DND-41 (cell line): ENCODE data around the gene FOXD4L1.
"Not testable (repeated sequence)": the region's sequence is repeated elsewhere in the genome, so short reads cannot be mapped to it uniquely, and the experiment has no call there.

Experiments
- EZH2 ChIP-seq: IDR thresholded peaks from 3 replicates; pipeline ENCODE4 v1.6.1; 2012; ENCODE audit warnings: borderline replicate concordance, low read depth, mild to moderate bottlenecking, moderate library complexity, low read length, inconsistent platforms; ENCODE audit not compliant: severe bottlenecking
- TF ChIP-seq, protein P1 (sequence below): IDR thresholded peaks from 2 replicates; pipeline ENCODE4 v1.5.1; 2012; ENCODE audit warnings: borderline replicate concordance, low read length, moderate library complexity, mild to moderate bottlenecking; ENCODE audit not compliant: poor library complexity, severe bottlenecking; ENCODE audit errors: extremely low read depth

DNA sequence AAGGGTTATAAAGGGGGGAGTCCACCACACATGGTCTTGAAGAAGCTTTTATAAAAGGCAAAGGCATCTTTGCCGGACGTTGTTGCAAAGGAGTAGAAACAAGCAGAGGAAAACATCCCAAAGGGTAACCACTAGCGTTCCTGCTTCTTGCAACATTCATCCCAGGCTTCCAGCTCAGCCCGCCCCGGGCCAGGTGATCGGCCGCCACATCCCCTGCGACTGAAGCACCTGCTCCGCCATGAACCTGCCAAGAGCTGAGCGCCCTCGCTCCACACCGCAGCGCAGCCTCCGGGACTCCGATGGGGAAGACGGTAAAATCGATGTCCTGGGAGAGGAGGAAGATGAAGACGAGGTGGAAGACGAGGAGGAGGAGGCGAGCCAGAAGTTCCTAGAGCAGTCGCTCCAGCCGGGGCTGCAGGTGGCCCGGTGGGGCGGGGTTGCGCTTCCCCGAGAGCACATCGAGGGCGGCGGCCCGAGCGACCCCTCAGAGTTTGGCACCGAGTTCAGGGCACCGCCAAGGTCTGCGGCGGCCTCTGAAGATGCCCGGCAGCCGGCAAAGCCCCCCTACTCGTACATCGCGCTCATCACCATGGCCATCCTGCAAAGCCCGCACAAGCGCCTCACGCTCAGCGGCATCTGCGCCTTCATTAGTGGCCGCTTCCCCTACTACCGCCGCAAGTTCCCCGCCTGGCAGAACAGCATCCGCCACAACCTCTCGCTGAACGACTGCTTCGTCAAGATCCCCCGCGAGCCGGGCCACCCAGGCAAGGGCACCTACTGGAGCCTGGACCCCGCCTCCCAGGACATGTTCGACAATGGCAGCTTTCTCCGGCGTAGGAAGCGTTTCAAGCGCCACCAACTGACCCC lies 787 bp downstream of the FOXD4L1 start:
- TF ChIP-seq, protein P1, sequence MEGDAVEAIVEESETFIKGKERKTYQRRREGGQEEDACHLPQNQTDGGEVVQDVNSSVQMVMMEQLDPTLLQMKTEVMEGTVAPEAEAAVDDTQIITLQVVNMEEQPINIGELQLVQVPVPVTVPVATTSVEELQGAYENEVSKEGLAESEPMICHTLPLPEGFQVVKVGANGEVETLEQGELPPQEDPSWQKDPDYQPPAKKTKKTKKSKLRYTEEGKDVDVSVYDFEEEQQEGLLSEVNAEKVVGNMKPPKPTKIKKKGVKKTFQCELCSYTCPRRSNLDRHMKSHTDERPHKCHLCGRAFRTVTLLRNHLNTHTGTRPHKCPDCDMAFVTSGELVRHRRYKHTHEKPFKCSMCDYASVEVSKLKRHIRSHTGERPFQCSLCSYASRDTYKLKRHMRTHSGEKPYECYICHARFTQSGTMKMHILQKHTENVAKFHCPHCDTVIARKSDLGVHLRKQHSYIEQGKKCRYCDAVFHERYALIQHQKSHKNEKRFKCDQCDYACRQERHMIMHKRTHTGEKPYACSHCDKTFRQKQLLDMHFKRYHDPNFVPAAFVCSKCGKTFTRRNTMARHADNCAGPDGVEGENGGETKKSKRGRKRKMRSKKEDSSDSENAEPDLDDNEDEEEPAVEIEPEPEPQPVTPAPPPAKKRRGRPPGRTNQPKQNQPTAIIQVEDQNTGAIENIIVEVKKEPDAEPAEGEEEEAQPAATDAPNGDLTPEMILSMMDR = not testable (repeated sequence)
- not testable (repeated sequence) for TF ChIP-seq EZH2
